Renal cortex interstitium (tissue), 11 donors: ENCODE measurements around the gene SSC5D. TPM values are rescaled to one million over a fixed set of nuclear protein-coding genes. Genes with fewer than 3 reads are reported as not detected.

Experiments
- DNase-seq, 11 donors: peaks; one replicate each; pipeline ENCODE4 v3.0.0-alpha.2; 2013; ENCODE audit warnings: low read depth in 9 of 11, low spot score in 4 of 11; ENCODE audit errors: extremely low read depth in 1 of 11
- polyA plus RNA-seq, 3 donors: library from polyadenylated mRNA; unstranded; fragments of 120-200 nt; gene quantifications; one replicate each; pipeline ENCODE4 v1.2.1, GENCODE V29; 2013; ENCODE audit not compliant: insufficient read length in 3 of 3

Gene SSC5D
- polyA plus RNA-seq, 3 donors: 1.5 to 2.5 (median 1.6) TPM

DNA sequence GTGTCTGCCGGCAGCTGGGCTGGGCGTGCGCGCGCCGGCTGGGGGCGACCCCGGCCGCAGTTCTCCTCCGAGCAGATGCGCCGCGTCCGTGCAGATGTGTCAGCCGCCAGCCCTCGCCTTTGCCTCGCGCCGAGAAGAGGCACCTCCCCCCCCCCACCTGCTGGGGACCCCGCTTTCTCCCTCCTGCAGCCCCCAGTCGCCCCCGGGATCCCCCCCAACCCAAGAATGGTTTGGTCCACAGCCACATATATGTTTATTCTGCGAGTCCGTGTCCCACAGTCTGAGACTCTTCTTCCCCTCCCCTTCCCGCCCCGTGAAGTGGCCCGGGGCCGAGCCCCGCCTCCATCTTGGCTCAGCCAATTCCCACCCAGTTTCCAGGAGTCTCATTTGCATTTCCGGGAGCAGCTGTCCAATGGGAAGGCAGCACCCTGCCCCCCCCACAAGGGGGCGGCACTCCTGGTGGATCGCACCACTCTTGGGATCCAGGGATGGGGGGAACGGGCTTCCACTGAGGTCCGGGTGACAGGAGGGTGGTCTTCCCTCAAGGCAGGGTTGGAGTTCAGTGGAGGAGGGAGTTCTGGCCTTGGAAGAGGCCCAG, 35.4 kb upstream of the SSC5D start:
- peak in 9 of 11 donors; percentile 67 to 89 (median 82) for DNase-seq

DNA sequence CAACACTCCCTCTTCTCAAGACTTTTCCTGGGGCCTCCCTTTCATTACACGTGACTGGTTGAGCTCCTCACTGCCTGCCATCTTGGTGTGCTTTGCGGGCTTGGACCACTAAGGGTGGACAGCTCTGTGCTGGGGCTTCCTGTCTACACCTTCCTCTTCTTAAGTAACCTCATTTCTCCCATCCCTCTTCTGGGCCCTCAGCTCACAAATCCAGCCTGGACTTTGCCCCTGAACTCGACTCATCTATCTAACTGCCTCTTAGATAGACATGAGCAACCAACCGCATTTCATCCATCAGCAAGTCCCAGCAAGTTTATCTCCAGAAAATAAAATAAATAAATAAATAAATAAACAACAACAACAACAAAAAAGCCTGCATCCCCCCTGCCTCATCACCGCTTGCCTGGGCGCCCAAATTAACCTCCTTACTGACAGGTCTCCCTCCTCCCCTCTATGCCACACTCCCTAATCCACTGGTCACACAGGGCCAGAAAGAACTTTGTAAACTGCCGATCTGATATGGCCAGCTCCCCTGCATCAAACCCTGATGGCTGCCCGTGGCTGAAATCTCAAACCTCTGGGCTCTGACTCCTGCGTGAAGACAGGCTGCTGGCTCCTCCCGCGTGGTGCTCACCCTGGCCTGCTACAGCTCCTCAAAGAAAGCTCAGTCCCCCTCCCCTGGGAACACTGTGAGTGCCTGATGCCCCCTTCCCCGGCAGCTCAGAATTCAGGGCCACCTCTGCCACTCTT, 34.5 kb upstream of the SSC5D start:
- no peak for DNase-seq

DNA sequence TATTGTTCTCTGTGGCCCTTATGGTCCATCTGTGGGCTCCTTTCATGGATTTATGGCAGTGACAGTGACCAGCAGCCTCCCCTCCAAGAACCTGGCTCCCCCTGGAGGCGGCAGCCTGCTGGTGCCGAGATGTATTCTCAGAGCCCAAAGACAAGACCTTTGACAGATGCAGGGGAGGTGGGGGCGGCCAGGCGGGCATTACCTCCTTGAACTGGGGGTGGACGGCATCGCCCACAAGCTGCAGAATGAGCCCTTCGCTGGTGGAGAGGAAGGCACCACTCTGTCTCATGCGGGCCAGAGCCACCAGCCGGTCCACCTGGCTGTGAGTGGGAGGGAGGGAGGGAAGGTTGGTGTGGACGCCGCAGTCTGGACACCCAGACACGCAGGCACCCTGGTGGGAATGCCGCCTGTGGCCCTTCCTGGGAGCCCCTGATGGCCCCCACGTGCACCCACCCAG, 33.4 kb upstream of the SSC5D start:
- DNase-seq: no peak

DNA sequence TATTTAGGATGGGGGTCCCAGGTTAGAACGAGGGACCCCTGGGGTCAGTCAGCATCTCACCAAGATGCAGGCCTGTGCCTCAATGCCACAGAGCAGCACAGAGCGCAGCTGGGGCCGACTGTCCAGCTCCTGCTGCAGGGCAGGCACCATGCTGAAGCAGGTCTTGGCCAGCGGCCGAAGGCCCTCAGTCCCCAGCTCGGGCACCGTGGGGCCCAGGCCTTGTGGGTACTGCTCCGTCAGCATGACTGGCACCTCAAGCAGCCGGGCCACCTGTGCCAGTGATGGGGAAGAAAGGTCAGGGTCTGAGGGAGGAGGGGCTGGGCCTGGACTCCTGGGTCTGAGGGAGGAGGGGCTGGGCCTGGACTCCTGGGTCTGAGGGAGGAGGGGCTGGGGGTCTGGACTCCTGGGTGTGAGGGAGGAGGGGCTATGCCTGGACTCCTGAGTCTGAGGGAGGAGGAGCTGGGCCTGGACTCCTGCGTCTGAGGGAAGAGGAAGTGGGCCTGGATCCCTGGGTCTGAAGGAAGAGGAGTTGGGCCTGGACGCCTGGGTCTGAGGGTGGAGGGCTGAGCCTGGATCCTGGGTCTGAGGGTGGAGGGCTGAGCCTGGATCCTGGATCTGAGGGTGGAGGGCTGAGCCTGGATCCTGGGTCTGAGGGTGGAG, 32.5 kb upstream of the SSC5D start:
- no peak for DNase-seq

DNA sequence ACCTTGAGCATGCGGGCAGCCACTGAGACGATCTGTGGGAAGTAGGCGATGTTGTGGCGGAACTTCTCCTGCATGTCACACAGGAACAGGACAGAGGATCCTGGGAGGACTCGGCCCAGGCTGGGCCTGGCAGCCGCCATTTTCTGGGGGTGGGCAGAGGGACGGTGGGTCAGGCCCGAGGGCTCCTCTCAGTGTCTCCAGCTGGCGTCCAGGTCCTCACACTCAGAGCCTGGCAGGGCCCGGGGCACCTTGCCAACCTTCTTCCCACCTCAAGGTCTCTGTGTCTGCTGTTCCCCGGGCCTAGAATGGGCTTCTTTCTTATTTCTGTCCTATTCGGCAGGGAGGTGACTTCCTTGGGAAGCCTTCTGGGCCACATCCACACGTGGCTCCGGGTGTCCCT, 31.9 kb upstream of the SSC5D start:
- DNase-seq: no peak

DNA sequence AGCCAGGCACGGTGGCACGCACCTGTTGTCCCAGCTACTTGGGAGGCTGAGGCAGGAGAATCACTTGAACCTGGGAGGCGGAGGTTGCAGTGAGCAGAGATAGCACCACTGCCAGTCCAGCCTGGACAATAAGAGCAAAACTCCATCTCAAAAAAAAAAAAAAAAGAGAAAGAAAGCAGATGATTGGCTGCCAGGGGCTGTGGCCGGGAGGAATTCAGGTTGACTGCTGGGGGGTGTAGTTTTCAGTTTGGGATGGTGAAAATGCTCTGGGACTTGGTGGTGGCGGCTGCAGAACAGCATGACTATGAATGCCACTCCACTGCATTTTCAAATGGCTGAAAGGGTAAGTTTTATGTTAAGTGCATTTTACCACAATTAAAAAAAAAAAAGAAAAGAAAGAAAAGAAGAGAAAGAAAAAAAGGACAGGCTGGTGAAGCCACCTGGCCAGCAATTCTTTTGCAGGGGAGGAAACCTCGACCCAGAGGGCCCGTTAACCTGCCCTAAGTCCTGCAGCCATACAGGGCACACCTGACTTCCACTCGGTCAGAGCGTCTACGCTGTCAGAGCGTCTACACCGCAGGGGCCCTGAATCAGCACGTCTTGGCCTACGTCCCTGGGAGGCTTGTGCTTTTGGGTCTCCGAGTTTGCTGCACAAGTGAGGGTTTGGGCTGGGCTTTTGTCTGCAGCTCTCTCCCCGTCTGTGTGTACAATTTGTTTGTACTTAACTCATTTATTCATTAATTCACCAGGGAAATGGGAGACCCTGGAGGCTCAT, 30.4 kb upstream of the SSC5D start:
- no peak for DNase-seq

DNA sequence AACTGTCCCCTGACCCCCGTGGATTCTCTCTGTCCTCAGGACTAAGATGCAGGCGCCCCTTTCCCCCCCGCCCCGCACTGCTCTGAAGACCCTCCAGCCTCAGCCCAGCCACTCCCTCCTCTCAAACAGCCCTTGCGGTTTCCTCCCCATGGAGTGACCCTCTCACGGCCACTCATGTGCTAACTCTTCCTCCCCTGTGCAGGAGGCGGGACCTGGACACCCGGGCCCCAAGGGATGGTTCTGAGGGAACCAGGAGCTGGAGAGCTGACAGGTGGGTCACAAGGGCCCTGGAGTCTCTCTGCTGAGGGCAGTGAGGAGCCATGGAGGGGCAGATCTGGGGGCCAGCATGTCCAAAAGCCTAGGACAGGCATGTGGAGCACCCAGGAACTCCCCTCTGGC, 28.7 kb upstream of the SSC5D start:
- DNase-seq: no peak

DNA sequence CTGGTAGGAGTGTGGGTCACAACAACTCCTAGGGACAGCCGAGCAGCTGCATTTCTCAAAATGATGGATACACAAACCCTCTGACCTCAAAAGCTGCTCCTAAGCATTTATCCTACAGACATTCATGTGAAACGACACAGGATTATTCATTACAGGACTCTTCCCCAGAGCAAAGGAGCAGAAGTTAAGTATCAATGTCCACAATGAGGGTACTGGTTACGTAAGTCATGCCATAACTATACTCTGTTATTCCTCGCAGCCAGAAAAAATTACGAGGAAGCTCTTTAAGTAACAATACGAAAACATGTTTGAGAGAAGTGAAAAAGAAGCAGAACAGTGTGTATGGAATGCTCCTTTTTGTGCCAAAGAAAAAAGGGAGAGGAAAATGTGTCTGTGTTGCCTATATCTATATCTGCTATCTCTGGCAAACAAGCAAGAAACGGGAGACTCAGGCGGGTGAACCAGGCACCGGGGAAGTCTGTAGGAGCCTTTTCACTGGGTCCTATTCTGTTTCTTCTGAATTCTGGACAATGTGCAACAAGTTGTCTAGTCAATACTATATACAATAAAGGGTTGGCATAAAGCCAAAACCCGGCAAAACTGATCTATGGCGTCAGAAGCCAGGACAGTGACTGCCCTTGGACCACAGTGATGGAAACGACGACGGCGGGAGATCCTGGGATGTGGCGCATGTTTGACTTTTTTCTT, 28.1 kb upstream of the SSC5D start:
- no peak for DNase-seq

DNA sequence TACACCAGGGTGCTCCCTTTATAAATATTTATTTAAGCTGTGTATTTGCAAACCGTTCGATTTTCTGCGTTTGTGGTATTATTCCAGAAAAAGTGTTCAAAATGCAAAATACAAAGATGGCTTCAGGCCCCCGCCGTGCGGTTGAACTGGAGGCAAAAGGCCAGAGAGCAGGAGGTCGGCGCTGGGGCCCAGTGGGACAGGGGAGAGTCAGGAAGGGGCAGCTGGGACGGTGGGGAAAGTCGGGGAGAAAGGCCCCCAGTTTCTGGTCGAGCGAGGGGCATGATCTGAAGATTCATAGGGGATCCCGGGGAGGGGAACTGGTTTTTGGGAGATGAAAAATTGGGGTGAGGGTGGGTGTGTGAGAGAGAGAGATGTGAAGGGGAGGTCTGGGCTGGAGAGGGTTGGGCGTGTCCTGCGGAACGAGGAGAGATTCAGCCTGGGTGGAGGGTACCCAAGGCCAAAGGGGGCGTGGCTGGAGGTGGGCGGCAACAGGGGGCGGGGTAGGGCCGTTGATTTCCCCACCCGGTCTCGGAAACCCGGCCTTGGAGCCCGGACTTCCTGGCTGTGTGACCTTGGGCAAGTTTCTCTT, 27.5 kb upstream of the SSC5D start:
- DNase-seq: peak in 1 of 11 donors; percentile 67

DNA sequence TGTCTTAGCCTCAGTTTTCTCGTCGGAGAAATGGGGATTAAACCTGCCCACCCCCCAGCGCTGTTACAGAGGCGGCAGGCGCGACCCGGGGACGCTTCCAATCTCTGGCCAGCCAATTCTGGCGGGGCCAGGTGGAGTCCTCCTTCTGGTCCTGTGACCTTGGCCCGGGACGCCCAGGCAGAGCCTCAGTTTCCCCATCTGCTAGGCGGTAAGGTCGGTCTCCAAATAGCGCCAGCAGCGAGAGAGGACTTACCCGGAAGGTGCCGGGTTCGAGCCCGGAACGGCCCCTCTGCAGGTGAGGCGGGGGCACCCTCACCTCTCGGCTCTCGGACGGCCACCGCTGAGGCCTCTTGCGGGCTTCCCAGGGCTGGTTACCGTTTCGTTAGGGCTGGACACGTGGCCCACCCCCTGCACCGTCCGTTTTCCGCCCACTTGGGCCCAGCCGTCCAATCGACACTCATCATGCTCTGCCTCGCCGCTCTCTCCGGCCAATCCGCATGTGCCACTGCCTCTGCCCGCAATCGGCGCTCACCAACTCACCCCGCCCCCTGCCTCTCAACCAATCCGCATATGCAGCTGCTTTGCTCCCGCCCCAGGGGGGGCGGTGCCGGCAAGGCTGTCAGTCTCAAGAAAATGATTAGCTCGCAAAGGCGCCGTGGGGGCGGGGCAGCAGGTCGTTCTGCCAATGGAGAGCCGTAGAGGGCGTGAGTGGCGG, 26.8 kb upstream of the SSC5D start, which contains the start of gene ISOC2:
TSS of gene ISOC2 (minus strand) at position 384 of the 715 bp plus-strand sequence. CDS start 5,156 bp downstream, outside the sequence.
- DNase-seq: peak; percentile 97 to 100 (median 99)

DNA sequence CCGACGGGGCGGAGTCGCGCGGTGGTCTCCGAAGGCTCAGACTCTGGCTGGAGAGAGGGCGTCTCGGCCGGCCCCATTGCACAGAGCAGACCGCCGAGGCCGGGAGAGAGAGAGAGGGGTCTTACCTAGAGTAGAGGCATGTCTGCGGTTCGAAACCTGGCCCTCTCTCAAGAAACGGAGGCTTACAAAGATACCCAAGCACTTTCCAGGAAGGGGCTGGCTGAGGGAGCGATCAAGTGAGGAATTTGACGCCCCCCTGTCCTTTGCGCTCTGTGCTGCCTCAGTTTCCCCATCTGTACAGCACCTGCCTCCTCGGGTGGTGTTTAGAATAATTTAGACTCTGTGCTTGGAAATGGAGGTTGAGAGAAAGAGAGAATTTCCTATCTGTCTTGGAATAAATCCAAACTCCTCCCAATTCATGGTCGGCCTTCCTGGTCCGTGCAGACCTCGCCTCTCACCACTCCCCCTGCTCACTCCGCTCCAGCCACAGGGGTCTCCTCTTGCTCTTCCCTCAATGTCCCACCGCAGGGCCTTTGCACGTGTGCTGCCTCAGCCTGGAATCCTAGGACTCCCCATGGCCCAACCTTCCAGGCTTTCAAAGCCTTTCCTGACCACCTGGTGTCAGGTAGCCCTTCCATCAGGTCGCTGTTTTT, 26.1 kb upstream of the SSC5D start:
- DNase-seq: no peak

DNA sequence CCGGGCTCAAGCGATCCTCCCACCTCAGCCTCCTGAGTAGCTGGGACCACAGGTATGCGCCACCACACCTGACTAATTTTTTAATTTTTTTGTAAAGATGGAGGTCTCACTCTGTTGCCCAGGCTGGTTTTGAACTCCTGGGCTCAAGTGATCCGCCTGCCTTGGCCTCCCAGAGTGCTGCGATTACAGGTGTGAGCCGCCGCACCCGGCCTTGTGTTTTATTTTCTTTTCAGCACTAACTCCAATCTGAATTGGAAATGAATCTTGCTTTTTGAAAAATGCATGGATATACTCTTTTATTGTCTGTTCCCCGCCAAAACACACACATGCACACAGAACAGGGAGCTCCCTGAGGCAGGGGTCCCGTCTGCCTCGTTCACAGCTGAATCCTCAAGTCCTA, 25.5 kb upstream of the SSC5D start:
- DNase-seq: no peak

DNA sequence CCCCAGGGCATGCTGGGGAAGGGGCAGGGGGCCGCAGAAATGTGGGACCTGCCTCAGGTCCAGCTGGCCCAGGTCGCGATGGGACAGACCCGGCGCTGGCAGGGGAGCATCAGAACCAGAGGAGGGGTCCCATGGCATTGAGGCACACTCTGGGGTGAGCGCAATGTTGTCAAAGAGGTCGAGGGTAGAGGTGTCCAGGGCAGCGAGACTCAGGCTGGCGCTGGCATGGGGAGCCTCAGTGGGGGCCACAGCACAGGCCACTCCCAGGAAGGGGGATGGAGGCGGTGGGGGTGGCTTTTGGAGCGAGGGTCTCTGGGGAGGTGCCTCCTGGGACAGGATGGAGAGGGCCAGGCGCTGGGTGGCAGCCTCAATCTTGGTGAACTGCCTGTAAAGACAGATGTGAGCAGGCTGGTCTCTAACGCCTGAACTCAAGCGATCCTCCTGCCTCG, 24.6 kb upstream of the SSC5D start:
- no peak for DNase-seq

DNA sequence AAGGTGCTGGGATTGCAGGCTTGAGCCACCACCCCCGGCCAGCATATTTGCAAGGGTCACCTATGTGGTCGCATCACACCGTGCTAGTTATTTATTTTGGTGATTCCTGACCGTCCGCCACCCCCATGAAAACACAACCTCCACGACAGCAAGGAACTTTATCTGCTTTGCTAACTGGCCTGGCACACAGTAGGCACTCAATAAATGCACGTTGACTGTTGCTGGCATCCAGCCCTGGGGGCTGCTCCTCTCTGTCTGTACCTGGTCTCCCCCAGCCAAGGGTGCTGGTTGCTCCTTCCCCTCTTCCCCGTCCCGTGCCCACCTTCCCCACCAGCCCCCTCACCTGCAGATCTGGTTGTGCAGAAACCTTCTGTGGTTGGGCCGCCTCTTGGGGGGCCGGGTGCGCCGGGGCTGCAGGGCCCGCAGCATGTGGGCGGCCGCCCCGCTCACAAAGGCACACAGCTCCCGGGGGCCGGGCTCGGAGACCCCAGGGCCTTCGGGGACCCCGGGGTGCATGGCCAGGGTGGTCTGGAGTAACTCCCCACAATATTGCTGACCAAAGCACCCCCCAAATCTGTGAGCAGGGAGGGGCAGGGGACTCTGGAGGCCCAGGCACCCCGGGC, 24.1 kb upstream of the SSC5D start:
- DNase-seq: no peak

DNA sequence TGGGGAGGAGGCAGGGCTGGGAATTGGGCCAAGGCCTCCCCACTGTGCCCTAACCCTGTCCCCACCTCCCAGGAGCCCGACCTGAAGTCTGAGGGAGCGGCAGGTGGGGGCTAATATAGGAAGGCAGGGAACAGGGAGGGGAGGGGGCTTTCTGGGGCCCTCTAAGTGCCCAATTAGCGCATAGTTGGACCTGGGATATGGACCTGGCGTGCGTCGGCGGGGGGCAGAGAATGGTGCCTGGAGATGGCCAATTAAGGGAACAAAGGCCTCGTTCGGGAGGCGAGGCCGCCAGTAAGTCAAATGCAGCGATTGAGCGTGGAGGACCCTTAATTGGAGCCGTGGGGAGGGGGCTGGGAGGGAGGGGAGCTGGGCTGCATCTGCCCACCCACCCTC, 23.6 kb upstream of the SSC5D start, which contains the start of gene C19orf85:
TSS of gene C19orf85 (minus strand) at position 90 of the 393 bp plus-strand sequence. CDS start 197 bp downstream, outside the sequence.
- DNase-seq: no peak

DNA sequence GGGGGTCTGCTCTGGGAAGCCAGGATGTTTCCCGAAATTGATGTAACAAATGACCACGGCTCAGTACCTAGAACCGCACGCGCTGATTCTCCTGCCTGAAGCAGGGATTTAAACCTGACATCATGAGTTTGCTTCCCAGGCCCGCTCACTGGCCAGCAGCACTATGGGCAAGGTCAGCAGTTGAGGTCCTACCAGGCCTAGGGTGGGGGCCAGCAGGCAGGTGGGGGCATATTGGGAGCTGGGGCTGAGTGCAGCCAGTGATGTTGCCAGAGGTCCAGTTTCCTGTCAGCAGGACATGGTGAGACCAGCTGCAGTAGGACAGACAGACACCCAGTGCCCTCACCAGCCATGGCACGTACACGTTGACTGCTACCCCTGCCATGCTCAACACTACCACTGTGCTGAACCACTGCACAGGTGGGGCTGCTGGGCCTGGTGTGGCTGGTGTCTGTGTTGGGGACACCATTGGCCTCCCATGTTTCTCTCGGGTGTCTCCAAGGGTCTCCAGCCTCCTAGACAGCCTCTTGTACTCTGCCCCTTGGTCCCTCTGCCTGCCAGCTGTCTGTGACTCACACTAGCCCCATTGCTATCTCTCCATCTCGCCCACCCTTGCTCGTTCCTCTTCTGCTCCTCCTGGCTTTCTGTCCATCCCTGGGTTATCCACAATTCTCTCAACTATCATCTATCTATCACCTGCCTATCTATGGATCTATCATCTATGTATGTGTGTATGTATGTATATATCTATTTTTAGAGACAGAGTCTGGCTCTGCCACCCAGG, 22.6 kb upstream of the SSC5D start:
- no peak for DNase-seq
